ENCODE measurements around the gene DDN.

GRCh38 chr12:49019443-49020324 lies 20.5 kb upstream of the DDN start:
- no peak; the same call in 1 of the 2 replicates for TF ChIP-seq CTCF (conservative IDR thresholded peaks at IDR 0.05)
- TF ChIP-seq ZFX (IDR thresholded peaks at IDR 0.05) = no peak
